K562 (cell line): ENCODE results near the gene ASF1B. TPM values are rescaled to one million over a fixed set of nuclear protein-coding genes. Genes with fewer than 3 reads are reported as not detected.
"Not testable (repeated sequence)": the region's sequence is repeated elsewhere in the genome, so short reads cannot be mapped to it uniquely, and the experiment has no call there.

Source experiments
- ATAC-seq: fragments of 200-7000 bp; cut with Tn5 transposase; 3 replicates; pipeline ENCODE4 v1.9.1; 2020; ENCODE audit warnings: moderate library complexity
- BruUV-seq: library from RNA; stranded (reverse); fragments of 400-500 nt; replicated peaks from 2 replicates; lab custom pipeline; 2021; lab: Mats Ljungman, UMichigan
- CTCF ChIA-PET: fragments of 300-600 bp; formaldehyde crosslinking; extraction: SDS; loops from one replicate; lab custom pipeline; 2021; ENCODE audit warnings: low intra/inter-chr PET ratio; lab: Yijun Ruan, JAX
- POLR2A ChIA-PET: fragments of 300-600, 350-650 bp; sonication (Branson Sonifier 250); formaldehyde crosslinking; extraction: SDS; loops from one replicate; lab custom pipeline; 2021; ENCODE audit warnings: antibody characterized with exemption, inconsistent platforms; lab: Yijun Ruan, JAX
- DNase-seq, 4 experiments: peaks; one replicate each; pipeline versions ENCODE4 v3.0.0 to v3.0.0-alpha.2; 2011 to 2018; ENCODE audit warnings: low spot score in 3 of 4, mixed read lengths in 3 of 4; ENCODE audit errors: extremely low read depth in 1 of 4
- FAIRE-seq: peaks from 2 replicates; lab custom pipeline; 2011; peaks lifted over from hg19 to GRCh38; lab: Jason Lieb, UNC
- H2AFZ ChIP-seq: 2 replicates; pipeline ENCODE4 v1.6.0; 2011; ENCODE audit warnings: low read depth, low read length, control low read depth, inconsistent platforms
- H3K27ac ChIP-seq: fragments of 200-600 bp; 3 replicates; pipeline ENCODE4 v1.8.0; 2011; ENCODE audit warnings: low read depth, mild to moderate bottlenecking, control low read depth, inconsistent platforms, low read length, moderate library complexity, mixed read lengths; ENCODE audit errors: extremely low read depth
- H3K27me3 ChIP-seq, 2 experiments: fragments of 300-600 bp in 1 of 2; 2 replicates in 1 of 2; 3 replicates in 1 of 2; pipeline versions ENCODE4 v1.6.0 to v1.8.0; 2011; ENCODE audit warnings: inconsistent platforms in 2 of 2, low read length in 2 of 2, mild to moderate bottlenecking in 1 of 2, mixed read lengths in 1 of 2, moderate library complexity in 1 of 2; ENCODE audit not compliant: control insufficient read depth in 2 of 2, insufficient read depth in 2 of 2
- H3K36me3 ChIP-seq: fragments of 300-600 bp; 3 replicates; pipeline ENCODE4 v1.8.0; 2011; ENCODE audit warnings: mild to moderate bottlenecking, low read length, inconsistent platforms; ENCODE audit not compliant: control insufficient read depth, insufficient read depth
- H3K4me1 ChIP-seq, 2 experiments: fragments of 200-600 bp in 1 of 2; replicated peaks in 1 of 2; 2 replicates in 1 of 2; 3 replicates in 1 of 2; pipeline versions ENCODE4 v1.5.1 to v1.8.0; 2011; ENCODE audit warnings: inconsistent platforms in 2 of 2, low read length in 2 of 2, mild to moderate bottlenecking in 1 of 2, mixed read lengths in 1 of 2, moderate library complexity in 1 of 2; ENCODE audit not compliant: control insufficient read depth in 2 of 2, insufficient read depth in 2 of 2
- H3K4me2 ChIP-seq: 2 replicates; pipeline ENCODE4 v1.6.1; 2011; ENCODE audit warnings: low read length, control low read depth, inconsistent platforms, mixed read lengths; ENCODE audit not compliant: insufficient read depth
- H3K4me3 ChIP-seq: fragments of 200-600 bp; sonication (generic), shearing (Covaris generic); 2 replicates; pipeline ENCODE4 v1.5.1; 2016; ENCODE audit warnings: control low read depth, inconsistent platforms
- H3K79me2 ChIP-seq: fragments of 200-600 bp; 3 replicates; pipeline ENCODE4 v1.8.0; 2011; ENCODE audit warnings: low read length, inconsistent platforms; ENCODE audit not compliant: control insufficient read depth, insufficient read depth
- H3K9ac ChIP-seq, 2 experiments: 2 replicates each; pipeline versions ENCODE4 v1.6.0 to v1.6.1; 2011; ENCODE audit warnings: low read depth in 2 of 2, low read length in 2 of 2, control low read depth in 1 of 2, inconsistent platforms in 1 of 2, mild to moderate bottlenecking in 1 of 2, mixed read lengths in 1 of 2; ENCODE audit not compliant: insufficient read depth in 1 of 2
- H3K9me1 ChIP-seq: one replicate; pipeline ENCODE4 v1.6.0; 2011; ENCODE audit warnings: inconsistent platforms, mild to moderate bottlenecking, low read length, moderate library complexity; ENCODE audit not compliant: control insufficient read depth, insufficient read depth
- H3K9me3 ChIP-seq: replicated peaks from 2 replicates; pipeline ENCODE4 v1.5.1; 2011; ENCODE audit warnings: low read depth, low read length, inconsistent platforms; ENCODE audit not compliant: control insufficient read depth, insufficient read depth
- H4K20me1 ChIP-seq: replicated peaks from 2 replicates; pipeline ENCODE4 v1.6.1; 2011; ENCODE audit warnings: low read length, inconsistent platforms, mixed read lengths; ENCODE audit not compliant: control insufficient read depth, insufficient read depth
- ERF ChIP-seq: fragments of 450-650 bp; formaldehyde crosslinking; IDR thresholded peaks from 2 replicates; pipeline ENCODE4 v1.4.0; 2020; ENCODE audit warnings: mild to moderate bottlenecking, mixed read lengths
- ETV1 ChIP-seq: fragments of 450-650 bp; conservative IDR thresholded peaks from 2 replicates; pipeline ENCODE4 v1.6.1; 2016; ENCODE audit warnings: missing genetic modification characterization, control low read depth, low read depth, missing compliant biosample characterization
- KLF6 ChIP-seq: fragments of 250-450 bp; sonication (Bioruptor Pico); IDR thresholded peaks from 2 replicates; pipeline ENCODE4 v1.4.0; 2020; ENCODE audit warnings: mild to moderate bottlenecking, moderate library complexity, borderline replicate concordance
- MEIS2 ChIP-seq: fragments of 450-650 bp; IDR thresholded peaks from 2 replicates; pipeline ENCODE4 v1.6.1; 2014; ENCODE audit warnings: mild to moderate bottlenecking; ENCODE audit not compliant: partially characterized antibody
- WGBS: fragments of 100-300 bp; shearing (Covaris generic); methylation state at CpG from one replicate; pipeline ENCODE4 v1.1.6; 2016; ENCODE audit warnings: low coverage, mixed read lengths; ENCODE audit not compliant: insufficient coverage; ENCODE audit errors: missing lambda C conversion rate; 5-methylcytosine and 5-hydroxymethylcytosine counted together
- in situ Hi-C: fragments of 300-500 bp; cut with MboI; formaldehyde crosslinking; loops from 4 replicates; pipeline ENCODE4 v1.15.0; 2018; ENCODE audit warnings: inconsistent platforms, mixed read lengths
- intact Hi-C: fragments of 100-400 bp; cut with micrococcal nuclease; formaldehyde crosslinking; loops from 2 replicates; pipeline ENCODE4 v1.14.2; 2022
- polyA plus RNA-seq, 8 experiments: library from polyadenylated mRNA; depleted of rRNA in 4 of 8; stranded (reverse) in 5 of 8; unstranded in 3 of 8; fragments of >200 nt; fragmentation: Nextera tagmentation in 2 of 8; fragmentation: Illumina TruSeq in 1 of 8; extraction: Ambion mirVana in 2 of 8; extraction: Trizol in 1 of 8; gene quantifications; 2 replicates each; pipeline versions ENCODE4 v1.2.1 to v1.2.3, GENCODE V29; 2011 to 2014; ENCODE audit warnings: inconsistent platforms in 1 of 8, missing spikeins in 1 of 8
- total RNA-seq, 7 experiments: library from RNA; depleted of rRNA in 6 of 7; stranded (reverse); fragments of >200 nt in 6 of 7; fragmentation: Illumina TruSeq in 2 of 7; extraction: Trizol in 2 of 7; gene quantifications; 2 replicates each; pipeline versions ENCODE4 v1.2.1 to v1.2.3, GENCODE V29; 2011 to 2021; ENCODE audit warnings: low replicate concordance in 1 of 7
- TF ChIP-seq, protein P1 (sequence below): fragments of 450-650 bp; IDR thresholded peaks from 2 replicates; pipeline ENCODE4 v1.7.1; 2018; ENCODE audit warnings: mild to moderate bottlenecking, low read depth; ENCODE audit not compliant: partially characterized antibody

ASF1B gene
- total and polyA plus RNA-seq, 9 of the 15 experiments (the other 6 are each of a cell fraction or from before 2014, with no cell fraction given): 6.0 to 69.4 (median 53.3) TPM

DNA sequence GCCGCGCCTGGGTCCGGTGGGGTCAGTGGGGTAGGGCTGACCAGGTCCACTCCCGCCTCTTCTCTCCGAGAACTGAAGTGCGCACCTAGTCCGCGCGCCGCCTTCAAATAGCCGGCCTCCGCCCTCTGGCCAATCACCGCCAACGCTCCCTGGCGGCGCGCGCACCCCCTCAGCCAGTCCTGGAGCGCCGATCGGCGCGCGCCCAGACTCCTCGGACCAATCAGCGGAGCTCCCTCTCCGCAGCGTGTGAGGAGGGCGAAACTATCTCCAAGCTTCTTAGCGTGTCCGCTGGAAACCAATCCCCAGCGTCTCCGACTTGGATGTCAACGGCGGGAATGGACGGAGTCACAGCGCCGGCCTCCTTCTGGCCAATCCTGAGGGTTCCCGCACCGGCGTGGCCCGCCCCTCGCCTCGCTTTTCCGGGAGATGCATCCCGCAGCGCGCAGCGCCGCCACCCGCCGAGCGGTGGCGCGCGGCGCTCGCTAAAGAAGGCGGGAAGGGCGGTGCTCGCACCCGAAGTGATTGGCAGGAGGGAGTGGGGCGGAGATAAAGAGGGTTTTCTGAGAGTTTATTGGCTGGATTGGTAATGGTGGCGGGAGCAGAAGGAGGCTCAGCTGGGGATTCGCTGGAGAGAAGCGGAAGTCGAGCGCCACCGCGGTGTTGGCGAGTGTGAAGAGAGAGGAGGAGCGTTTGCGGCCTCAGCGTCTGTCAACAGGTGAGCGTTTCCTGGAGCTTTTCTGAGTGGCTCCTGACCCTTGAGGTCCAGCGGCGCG, at the start of gene ASF1B (continued):
- TF ChIP-seq ERF (CRISPR knock-in tag): no peak
- 0 out of 2 replicates have a peak, but pooled peaks have one; percentile 58 for TF ChIP-seq ETV1 (tag)
- TF ChIP-seq MEIS2: peak; percentile 95
- TF ChIP-seq KLF6 (CRISPR knock-in tag): peak; percentile 36; the same call in 1 of the 2 replicates
- TF ChIP-seq, protein P1, sequence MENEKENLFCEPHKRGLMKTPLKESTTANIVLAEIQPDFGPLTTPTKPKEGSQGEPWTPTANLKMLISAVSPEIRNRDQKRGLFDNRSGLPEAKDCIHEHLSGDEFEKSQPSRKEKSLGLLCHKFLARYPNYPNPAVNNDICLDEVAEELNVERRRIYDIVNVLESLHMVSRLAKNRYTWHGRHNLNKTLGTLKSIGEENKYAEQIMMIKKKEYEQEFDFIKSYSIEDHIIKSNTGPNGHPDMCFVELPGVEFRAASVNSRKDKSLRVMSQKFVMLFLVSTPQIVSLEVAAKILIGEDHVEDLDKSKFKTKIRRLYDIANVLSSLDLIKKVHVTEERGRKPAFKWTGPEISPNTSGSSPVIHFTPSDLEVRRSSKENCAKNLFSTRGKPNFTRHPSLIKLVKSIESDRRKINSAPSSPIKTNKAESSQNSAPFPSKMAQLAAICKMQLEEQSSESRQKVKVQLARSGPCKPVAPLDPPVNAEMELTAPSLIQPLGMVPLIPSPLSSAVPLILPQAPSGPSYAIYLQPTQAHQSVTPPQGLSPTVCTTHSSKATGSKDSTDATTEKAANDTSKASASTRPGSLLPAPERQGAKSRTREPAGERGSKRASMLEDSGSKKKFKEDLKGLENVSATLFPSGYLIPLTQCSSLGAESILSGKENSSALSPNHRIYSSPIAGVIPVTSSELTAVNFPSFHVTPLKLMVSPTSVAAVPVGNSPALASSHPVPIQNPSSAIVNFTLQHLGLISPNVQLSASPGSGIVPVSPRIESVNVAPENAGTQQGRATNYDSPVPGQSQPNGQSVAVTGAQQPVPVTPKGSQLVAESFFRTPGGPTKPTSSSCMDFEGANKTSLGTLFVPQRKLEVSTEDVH: peak; percentile 93

DNA sequence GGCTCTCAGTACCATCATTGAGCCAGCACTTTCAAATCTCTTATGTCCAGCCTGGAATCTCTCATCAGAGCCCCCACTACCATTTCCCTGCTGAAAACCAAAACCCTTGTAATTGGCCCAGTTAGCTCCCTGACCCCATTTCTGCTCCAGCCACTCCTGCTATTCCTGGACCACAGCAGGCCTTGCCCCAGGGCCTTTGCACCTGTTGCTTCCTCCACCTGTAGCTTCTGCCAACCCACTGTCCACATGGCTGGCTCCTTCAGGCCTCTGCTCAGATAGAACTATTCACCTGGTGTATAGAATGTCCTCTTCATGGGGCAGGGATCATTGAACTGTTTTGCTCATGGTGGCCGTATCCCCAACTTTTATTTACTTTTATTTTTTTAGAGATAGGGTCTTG, 49.3 kb upstream of the ASF1B start:
- FAIRE-seq, H3K79me2 ChIP-seq, H2AFZ ChIP-seq, H3K9me3 ChIP-seq, CTCF ChIA-PET, POLR2A ChIA-PET, H3K36me3 ChIP-seq, H4K20me1 ChIP-seq, BruUV-seq, ATAC-seq, H3K4me2 ChIP-seq, intact Hi-C loops, H3K27ac ChIP-seq, H3K27me3 ChIP-seq, H3K4me3 ChIP-seq, in situ Hi-C loops, H3K9me1 ChIP-seq, DNase-seq, H3K9ac ChIP-seq: not testable (repeated sequence)
- H3K4me1 ChIP-seq: peaks cover 5 to 19% of the 10 kb centered on the region in 2 experiments; a peak in 4 of 5 replicates
- WGBS: 94% methylated on average over 1 of the region's 1 CpG
